RPMI7951 (cell line): Measurements from ENCODE around the gene PGGHG. TPM values are rescaled to one million over a fixed set of nuclear protein-coding genes. Genes with fewer than 3 reads are reported as not detected.
"Not testable (repeated sequence)": the region's sequence is repeated elsewhere in the genome, so short reads cannot be mapped to it uniquely, and the experiment has no call there.

Source experiments
- DNase-seq: peaks from one replicate; pipeline ENCODE4 v3.0.0-alpha.2; 2012; ENCODE audit warnings: low read depth
- total RNA-seq: library from RNA; depleted of rRNA; stranded (reverse); fragments of >200 nt; shearing (Covaris generic); gene quantifications from 2 replicates; pipeline ENCODE4 v1.2.3, GENCODE V29; 2014

Gene PGGHG
- total RNA-seq, 1 experiment from 2014 or later, result 1.6 TPM

- no peak for DNase-seq
Measured at GRCh38 chr11:329886-330253, 40.9 kb downstream of the PGGHG start.

- no peak for DNase-seq
Measured at GRCh38 chr11:330307-330693, 41.4 kb downstream of the PGGHG start.

- no peak for DNase-seq
Measured at GRCh38 chr11:330694-331357, 41.9 kb downstream of the PGGHG start.

- no peak for DNase-seq
Measured at GRCh38 chr11:331358-332060, 42.6 kb downstream of the PGGHG start.

GRCh38 chr11:332651-333480 lies 43.9 kb downstream of the PGGHG start:
- no peak for DNase-seq

- not testable (repeated sequence) for DNase-seq
Measured at GRCh38 chr11:333616-334263, 44.8 kb downstream of the PGGHG start.

- DNase-seq, result no peak
Measured at GRCh38 chr11:334264-334994, 45.5 kb downstream of the PGGHG start.

GRCh38 chr11:335779-336658 lies 47.1 kb downstream of the PGGHG start:
- DNase-seq, result no peak

GRCh38 chr11:336659-337198 lies 47.8 kb downstream of the PGGHG start:
- no peak for DNase-seq

- no peak for DNase-seq
Measured at GRCh38 chr11:337711-338110, 48.8 kb downstream of the PGGHG start.

GRCh38 chr11:339963-340362 lies 51.0 kb downstream of the PGGHG start:
- no peak for DNase-seq

- DNase-seq, result no peak
Measured at GRCh38 chr11:340539-341512, 51.9 kb downstream of the PGGHG start.

GRCh38 chr11:342328-342727 lies 53.4 kb downstream of the PGGHG start:
- peak; percentile 62 for DNase-seq

- no peak for DNase-seq
Measured at GRCh38 chr11:344836-345578, 56.1 kb downstream of the PGGHG start.
